GM12875 (cell line): ENCODE results near the gene STRIP1.
"Not testable (repeated sequence)": the region's sequence is repeated elsewhere in the genome, so short reads cannot be mapped to it uniquely, and the experiment has no call there.

ENCODE experiments used
- H3K4me3 ChIP-seq: one replicate; pipeline ENCODE4 v1.5.1; 2011; ENCODE audit warnings: low read depth, low read length, control low read depth
- TF ChIP-seq, protein P1 (sequence below): IDR thresholded peaks from 2 replicates; pipeline ENCODE4 v1.5.1; 2011; ENCODE audit warnings: low read depth, mild to moderate bottlenecking, control low read depth, inconsistent platforms, low read length, moderate library complexity, borderline replicate concordance; ENCODE audit not compliant: insufficient read depth

Gene STRIP1

DNA sequence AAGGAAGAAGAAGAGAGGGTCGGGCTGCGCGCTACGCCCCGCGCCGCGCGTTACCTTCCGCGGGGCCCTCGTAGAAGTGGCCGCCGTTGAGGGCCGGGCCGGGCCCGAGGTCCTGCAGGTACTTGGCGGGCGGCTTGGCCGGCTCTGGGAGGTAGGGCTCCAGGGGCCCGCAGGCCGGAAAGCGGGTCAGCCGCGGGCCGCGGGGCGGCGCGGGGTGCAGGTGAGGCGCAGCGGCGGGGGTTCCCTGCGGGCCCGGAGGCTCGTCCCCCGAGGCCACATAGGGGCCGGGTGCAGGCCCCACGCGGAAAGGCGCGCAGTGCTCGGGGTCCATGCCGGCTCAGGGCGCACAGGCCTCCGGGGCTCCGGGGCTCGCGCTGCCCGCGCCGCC is 35.9 kb downstream of the STRIP1 start:
- TF ChIP-seq, protein P1, sequence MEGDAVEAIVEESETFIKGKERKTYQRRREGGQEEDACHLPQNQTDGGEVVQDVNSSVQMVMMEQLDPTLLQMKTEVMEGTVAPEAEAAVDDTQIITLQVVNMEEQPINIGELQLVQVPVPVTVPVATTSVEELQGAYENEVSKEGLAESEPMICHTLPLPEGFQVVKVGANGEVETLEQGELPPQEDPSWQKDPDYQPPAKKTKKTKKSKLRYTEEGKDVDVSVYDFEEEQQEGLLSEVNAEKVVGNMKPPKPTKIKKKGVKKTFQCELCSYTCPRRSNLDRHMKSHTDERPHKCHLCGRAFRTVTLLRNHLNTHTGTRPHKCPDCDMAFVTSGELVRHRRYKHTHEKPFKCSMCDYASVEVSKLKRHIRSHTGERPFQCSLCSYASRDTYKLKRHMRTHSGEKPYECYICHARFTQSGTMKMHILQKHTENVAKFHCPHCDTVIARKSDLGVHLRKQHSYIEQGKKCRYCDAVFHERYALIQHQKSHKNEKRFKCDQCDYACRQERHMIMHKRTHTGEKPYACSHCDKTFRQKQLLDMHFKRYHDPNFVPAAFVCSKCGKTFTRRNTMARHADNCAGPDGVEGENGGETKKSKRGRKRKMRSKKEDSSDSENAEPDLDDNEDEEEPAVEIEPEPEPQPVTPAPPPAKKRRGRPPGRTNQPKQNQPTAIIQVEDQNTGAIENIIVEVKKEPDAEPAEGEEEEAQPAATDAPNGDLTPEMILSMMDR: no peak
- no peak overlapping the region for H3K4me3 ChIP-seq

DNA sequence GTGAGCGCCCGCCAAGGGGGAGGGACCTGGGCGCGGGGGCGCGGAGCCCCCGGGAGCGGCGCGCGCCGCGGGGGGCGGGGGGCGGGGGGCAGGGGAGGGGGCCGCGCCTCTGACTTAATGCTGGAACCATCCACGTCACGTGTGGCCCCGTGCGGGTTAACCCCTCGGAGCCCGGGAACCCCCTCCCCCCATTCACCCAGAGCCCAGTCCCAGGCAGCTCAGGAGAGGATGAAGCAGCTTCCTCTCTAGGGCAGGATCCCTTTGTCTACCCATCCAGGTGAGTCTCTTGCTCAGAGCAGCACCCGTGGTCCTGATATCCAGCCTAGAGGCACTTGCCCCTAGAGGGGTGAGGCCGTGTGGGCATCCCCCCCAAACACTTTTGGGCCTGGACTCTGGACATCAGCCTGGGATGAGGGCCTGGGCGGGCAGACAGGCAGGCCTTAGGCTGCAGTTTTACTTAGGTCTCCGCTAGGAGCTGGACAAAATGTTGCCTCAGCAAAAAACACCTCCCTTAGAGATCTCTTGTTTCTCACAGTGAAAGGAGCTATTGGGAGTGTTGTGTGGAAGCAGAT is 36.3 kb downstream of the STRIP1 start, which contains the start of gene ALX3:
TSS of gene ALX3 (minus strand) at position 2 of the 572 bp plus-strand sequence. CDS start 60 bp downstream, outside the sequence.
- H3K4me3 ChIP-seq: no peak within 1 kb of the TSS

DNA sequence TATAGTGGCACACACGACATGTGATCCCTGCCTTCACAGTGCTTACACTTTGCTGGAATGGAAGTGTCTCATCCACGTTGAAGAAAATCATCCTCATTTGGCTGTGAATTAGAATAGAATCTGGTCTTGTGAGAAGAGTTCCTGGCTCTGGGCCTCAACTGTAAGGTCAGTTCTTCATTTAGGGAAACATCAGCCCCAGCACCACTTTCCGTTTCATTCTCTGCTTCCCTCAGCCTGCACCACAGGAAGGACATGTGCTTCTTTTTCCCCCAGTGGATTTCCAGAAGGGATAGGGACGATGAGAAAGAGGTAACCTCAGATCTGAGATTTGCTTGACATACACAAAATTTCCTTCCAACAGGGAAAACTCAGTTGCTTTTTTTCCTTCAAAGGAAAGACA is 39.7 kb downstream of the STRIP1 start:
- no peak overlapping the region for H3K4me3 ChIP-seq
- TF ChIP-seq, protein P1: no peak

More for the DNA sequence above, 36.3 kb downstream of the STRIP1 start, which contains the start of gene ALX3:
- TF ChIP-seq, protein P1: no peak

GRCh38 chr1:110076789-110077500 is 42.5 kb downstream of the STRIP1 start:
- H3K4me3 ChIP-seq: no peak overlapping the region
- TF ChIP-seq, protein P1: no peak

DNA sequence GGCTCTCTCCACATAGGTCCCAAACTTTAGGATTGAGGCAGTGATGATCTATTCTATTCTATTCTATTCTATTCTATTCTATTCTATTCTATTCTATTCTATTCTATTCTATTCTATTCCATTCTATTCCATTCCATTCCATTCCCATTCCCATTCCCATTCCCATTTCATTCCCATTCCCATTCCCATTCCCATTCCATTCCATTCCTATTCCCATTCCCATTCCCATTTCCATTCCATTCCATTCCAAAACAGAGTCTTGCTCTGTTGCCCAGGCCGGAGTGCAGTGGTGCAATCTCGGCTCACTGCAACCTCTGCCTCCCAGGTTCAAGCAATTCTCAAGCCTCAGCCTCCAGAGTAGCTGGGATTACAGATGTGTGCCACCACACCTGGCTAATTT is 45.6 kb downstream of the STRIP1 start:
- not testable (repeated sequence) for H3K4me3 ChIP-seq

GRCh38 chr1:110081061-110081460 is 46.6 kb downstream of the STRIP1 start:
- TF ChIP-seq, protein P1: no peak
- no peak overlapping the region for H3K4me3 ChIP-seq

DNA sequence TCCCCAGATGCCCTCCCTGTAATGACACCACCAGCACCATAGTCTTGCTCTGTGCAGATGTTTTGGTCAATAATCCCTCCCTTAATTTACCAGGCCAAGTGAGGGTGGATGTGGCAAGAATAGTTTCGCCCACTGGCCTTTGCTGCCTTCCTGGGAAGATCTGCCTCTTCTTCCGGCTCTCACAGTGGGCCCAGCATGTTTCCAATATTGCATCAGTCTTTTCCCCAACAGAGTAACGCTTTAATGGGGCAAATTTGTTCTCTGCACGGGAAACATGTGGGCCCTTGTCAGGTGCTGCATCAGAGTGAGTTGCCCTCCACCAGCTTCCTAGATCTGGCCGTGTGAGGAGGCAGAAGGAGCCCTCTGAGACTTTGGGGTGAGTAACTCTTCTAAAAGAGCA is 48.1 kb downstream of the STRIP1 start:
- TF ChIP-seq, protein P1: no peak
- H3K4me3 ChIP-seq: no peak overlapping the region
